ENCODE data around the gene DDRGK1.

GRCh38 chr20:3231116-3231515 lies 26.6 kb upstream of the DDRGK1 start:
- TF ChIP-seq SP1 (IDR thresholded peaks at IDR 0.05), result no peak
- no peak for TF ChIP-seq SUZ12 (IDR thresholded peaks at IDR 0.05)
